CD8-positive, alpha-beta memory T cell (primary cell): ENCODE data around the gene CHMP4B. TPM values are rescaled to one million over a fixed set of nuclear protein-coding genes. Genes with fewer than 3 reads are reported as not detected.

ENCODE experiments used
- CTCF ChIA-PET: fragments of 350-600 bp; sonication (Branson Sonifier 250); formaldehyde crosslinking; loops from one replicate; lab custom pipeline; 2021; ENCODE audit warnings: antibody characterized with exemption; lab: Charles Lee
- POLR2A ChIA-PET: fragments of 350-600 bp; sonication (Branson Sonifier 250); formaldehyde crosslinking; loops from one replicate; lab custom pipeline; 2021; ENCODE audit warnings: antibody characterized with exemption; lab: Charles Lee
- DNase-seq, 5 donors: peaks; one replicate each; pipeline versions ENCODE4 v3.0.0 to v3.0.0-alpha.2; 2020 to 2022; ENCODE audit warnings: mixed read lengths in 1 of 5
- H3K27ac ChIP-seq: one replicate; pipeline ENCODE4 v1.7.0; 2013; ENCODE audit warnings: low read depth, mild to moderate bottlenecking, low read length, moderate library complexity
- H3K27me3 ChIP-seq: 2 replicates; pipeline ENCODE4 v1.7.0; 2013; ENCODE audit warnings: low read length, mild to moderate bottlenecking; ENCODE audit not compliant: insufficient read depth, poor library complexity, severe bottlenecking
- H3K36me3 ChIP-seq: 2 replicates; pipeline ENCODE4 v1.7.0; 2013; ENCODE audit warnings: mild to moderate bottlenecking, low read length, moderate library complexity; ENCODE audit not compliant: insufficient read depth
- H3K4me1 ChIP-seq: 2 replicates; pipeline ENCODE4 v1.7.0; 2013; ENCODE audit warnings: mild to moderate bottlenecking, low read length, moderate library complexity; ENCODE audit not compliant: insufficient read depth
- H3K4me3 ChIP-seq: 2 replicates; pipeline ENCODE4 v1.7.0; 2013; ENCODE audit warnings: mild to moderate bottlenecking, low read length
- H3K9me3 ChIP-seq: 2 replicates; pipeline ENCODE4 v1.7.0; 2013; ENCODE audit warnings: mild to moderate bottlenecking, low read length
- H3K27ac Mint-ChIP-seq, 8 donors: one replicate each; pipeline ENCODE4 v1.8.0; 2020 to 2021; ENCODE audit warnings: mixed read lengths in 8 of 8, mild to moderate bottlenecking in 6 of 8, inconsistent platforms in 3 of 8, moderate library complexity in 3 of 8
- H3K27me3 Mint-ChIP-seq, 2 donors: one replicate each; pipeline ENCODE4 v1.8.0; 2020 to 2021; ENCODE audit warnings: mixed read lengths in 2 of 2, mild to moderate bottlenecking in 1 of 2, moderate library complexity in 1 of 2
- H3K36me3 Mint-ChIP-seq, 3 donors: one replicate each; pipeline ENCODE4 v1.8.0; 2020 to 2021; ENCODE audit warnings: mixed read lengths in 3 of 3, inconsistent platforms in 1 of 3, mild to moderate bottlenecking in 1 of 3
- H3K4me1 Mint-ChIP-seq, 3 donors: one replicate each; pipeline ENCODE4 v1.8.0; 2020 to 2021; ENCODE audit warnings: mixed read lengths in 3 of 3, inconsistent platforms in 1 of 3, mild to moderate bottlenecking in 1 of 3
- H3K4me3 Mint-ChIP-seq, 7 donors: one replicate each; pipeline ENCODE4 v1.8.0; 2020 to 2021; ENCODE audit warnings: mixed read lengths in 7 of 7, mild to moderate bottlenecking in 6 of 7, moderate library complexity in 4 of 7, inconsistent platforms in 2 of 7
- H3K9me3 Mint-ChIP-seq, 5 donors: one replicate each; pipeline ENCODE4 v1.8.0; 2020 to 2022; ENCODE audit warnings: mixed read lengths in 5 of 5, mild to moderate bottlenecking in 3 of 5, moderate library complexity in 2 of 5, inconsistent platforms in 1 of 5
- polyA plus RNA-seq: library from polyadenylated mRNA; unstranded; fragments of 300-500 nt; fragmentation: Illumina TruSeq; gene quantifications from one replicate; pipeline ENCODE4 v1.2.3, GENCODE V29; 2021
- total RNA-seq, 2 experiments: library from RNA; stranded (reverse); gene quantifications; one replicate each; pipeline ENCODE4 v1.2.3, GENCODE V29; 2021

The CHMP4B gene
- total and polyA plus RNA-seq, 3 experiments from 2014 or later = 5.7 to 79.9 (median 78.3) TPM

DNA sequence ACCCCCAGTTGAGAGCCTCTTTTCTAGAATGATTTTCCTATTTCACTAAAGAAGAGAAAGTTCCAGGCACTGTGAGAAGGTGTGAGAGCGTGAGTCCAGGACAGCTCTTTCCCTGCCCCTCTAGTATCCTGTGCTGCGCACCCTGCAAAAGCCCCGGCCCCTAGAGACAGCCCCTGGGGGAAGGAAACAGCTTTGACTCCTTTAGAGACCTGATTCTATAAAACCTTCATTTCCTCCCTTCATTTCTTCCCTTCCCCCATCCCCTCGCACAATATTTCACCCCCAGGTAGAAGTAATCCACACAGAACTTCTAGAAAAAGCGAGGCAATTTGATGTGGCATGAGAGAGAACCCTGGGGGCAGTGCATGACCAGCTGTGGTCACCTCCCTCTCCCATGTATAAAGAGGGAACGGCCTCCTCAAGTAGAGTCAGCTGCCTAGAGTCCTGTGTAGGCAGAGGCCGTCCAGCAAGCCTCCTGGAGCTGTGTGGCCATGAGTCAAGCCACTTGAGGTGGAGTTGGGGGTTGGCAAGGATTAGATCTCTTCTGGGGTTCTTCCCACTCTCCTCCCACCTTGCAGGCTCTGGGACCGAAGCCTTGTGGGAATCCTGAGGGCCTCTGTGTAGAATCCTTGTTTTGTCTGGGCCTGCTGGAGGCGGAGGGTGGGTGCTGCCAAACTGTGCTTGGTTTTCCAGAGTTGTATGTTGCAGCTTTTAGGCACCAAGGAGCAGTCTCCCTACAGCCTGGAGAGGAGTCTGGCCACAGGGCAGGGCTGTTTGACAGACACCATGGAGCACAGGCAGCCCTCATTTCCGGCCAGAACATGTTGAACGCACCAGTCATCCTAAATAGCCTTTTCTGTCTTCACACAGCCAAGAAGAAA, 41.7 kb downstream of the CHMP4B start:
- peaks cover 20% of the 10 kb centered on the region for H3K4me1 ChIP-seq
- peak overlapping the region in 3 of 7 donors; percentile 22 to 42 (median 40) for H3K4me3 Mint-ChIP-seq
- H3K36me3 ChIP-seq = peaks cover 23% of the 10 kb centered on the region
- DNase-seq = no peak
- no peaks in the 10 kb centered on the region for H3K27me3 ChIP-seq
- H3K27me3 Mint-ChIP-seq = peaks cover 0 to 3% of the 10 kb centered on the region in 2 donors
- no peaks in the 10 kb centered on the region for H3K9me3 ChIP-seq
- POLR2A ChIA-PET = interaction anchor here (0.6 to 1.1 kb wide), 4 partner anchors 10 to 1242 kb away, joined by 3 to 5 read pairs (median 4); partner anchors contain the start of gene ACTL10
- H3K27ac Mint-ChIP-seq = peak overlapping the region in 7 of 8 donors; percentile 15 to 91 (median 70)
- H3K27ac ChIP-seq = no peak overlapping the region
- no peaks in the 10 kb centered on the region for H3K9me3 Mint-ChIP-seq
- no peak overlapping the region for H3K4me3 ChIP-seq
- peaks cover 19 to 55% (median 36%) of the 10 kb centered on the region in 3 donors for H3K4me1 Mint-ChIP-seq
- H3K36me3 Mint-ChIP-seq = peaks cover 8 to 85% (median 25%) of the 10 kb centered on the region in 3 donors
- CTCF ChIA-PET = interaction anchor here (1.0 kb wide), 1 partner anchor 10 kb away, joined by 4 read pairs; no protein-coding TSS in a partner anchor

DNA sequence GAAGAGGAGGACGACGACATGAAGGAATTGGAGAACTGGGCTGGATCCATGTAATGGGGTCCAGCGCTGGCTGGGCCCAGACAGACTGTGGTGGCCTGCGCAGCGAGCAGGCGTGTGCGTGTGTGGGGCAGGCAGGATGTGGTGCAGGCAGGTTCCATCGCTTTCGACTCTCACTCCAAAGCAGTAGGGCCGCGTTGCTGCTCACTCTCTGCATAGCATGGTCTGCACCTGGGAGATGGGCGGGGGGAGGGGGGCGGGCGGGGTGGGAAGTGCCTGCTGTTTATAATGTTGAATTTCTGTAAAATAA, 42.3 kb downstream of the CHMP4B start:
- H3K4me3 ChIP-seq = no peak overlapping the region
- ChIA-PET CTCF (no interaction called here), POLR2A (interaction anchor here (1.1 kb wide), 1 partner anchor 186 kb away, joined by 3 read pairs; the partner anchor contains the start of gene ACTL10)
- Mint-ChIP-seq H3K9me3 (no peaks in the 10 kb centered on the region), H3K27ac (peak overlapping the region in 6 of 8 donors; percentile 15 to 80 (median 66)), H3K4me1 (peaks cover 23 to 56% (median 41%) of the 10 kb centered on the region in 3 donors), H3K27me3 (peaks cover 0 to 3% of the 10 kb centered on the region in 2 donors), H3K4me3 (peak overlapping the region in 2 of 7 donors; percentile 22 to 42), H3K36me3 (peaks cover 8 to 86% (median 22%) of the 10 kb centered on the region in 3 donors)
- no peaks in the 10 kb centered on the region for H3K27me3 ChIP-seq
- H3K27ac ChIP-seq = no peak overlapping the region
- H3K4me1 ChIP-seq = peaks cover 26% of the 10 kb centered on the region
- peak in 1 of 5 donors; percentile 53 for DNase-seq
- peaks cover 22% of the 10 kb centered on the region for H3K36me3 ChIP-seq
- H3K9me3 ChIP-seq = no peaks in the 10 kb centered on the region

DNA sequence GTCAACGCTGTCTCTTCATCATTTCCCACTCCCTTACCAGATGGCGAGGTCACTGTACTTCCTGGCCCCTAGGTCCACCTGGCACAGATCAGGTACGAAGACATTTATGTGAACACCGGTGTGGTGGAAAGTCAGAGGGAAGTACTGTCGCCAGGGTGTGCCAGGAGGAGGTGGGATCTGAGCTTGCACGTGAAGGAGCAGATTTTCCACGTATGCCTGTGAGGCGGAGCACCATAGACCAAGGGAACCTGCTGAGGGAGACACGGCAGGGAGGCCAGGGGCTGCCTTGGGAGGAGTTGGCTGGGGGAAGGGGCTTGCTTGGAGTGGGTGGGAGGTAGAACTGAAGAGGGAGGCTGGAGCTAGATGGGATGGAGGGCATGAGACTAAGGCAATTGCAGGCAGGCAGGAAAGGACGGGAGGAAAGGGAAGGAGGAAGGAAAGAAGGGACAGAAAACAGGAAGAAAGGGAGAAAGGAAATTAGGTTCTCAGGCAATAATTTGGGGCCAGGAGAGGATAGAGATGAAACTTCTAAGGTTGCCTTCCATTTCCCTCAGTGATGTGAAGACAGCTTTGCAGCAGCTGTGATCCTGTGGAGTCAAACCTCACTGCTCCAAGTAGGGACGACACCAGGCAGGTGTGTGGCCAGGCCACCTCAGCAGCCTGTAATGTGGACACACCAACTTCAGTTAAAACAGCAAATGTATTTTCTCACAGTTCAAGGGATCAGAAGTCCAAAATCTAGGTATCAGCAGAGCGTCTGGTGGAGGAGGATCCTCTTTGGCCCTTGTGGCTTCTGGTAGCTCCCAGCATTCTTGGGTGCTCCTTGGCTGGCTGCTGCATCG, 46.8 kb downstream of the CHMP4B start:
- Histone ChIP-seq H3K9me3 (no peaks in the 10 kb centered on the region), H3K27me3 (no peaks in the 10 kb centered on the region), H3K4me3 (no peak overlapping the region), H3K27ac (no peak overlapping the region), H3K4me1 (peaks cover 37% of the 10 kb centered on the region), H3K36me3 (peaks cover 8% of the 10 kb centered on the region)
- ChIA-PET CTCF (interaction anchor here (0.9 to 1.8 kb wide), 2 partner anchors 48 to 271 kb away, joined by 4 read pairs; no protein-coding TSS in a partner anchor), POLR2A (interaction anchor here (1.6 to 2.3 kb wide), 2 partner anchors 47 to 135 kb away, joined by 4 to 10 read pairs; partner anchors contain the start of gene CHMP4B)
- Mint-ChIP-seq H3K27me3 (peaks cover 0 to 5% of the 10 kb centered on the region in 2 donors), H3K9me3 (no peaks in the 10 kb centered on the region), H3K27ac (peak overlapping the region in 7 of 8 donors; percentile 77 to 94 (median 89)), H3K4me1 (peaks cover 31 to 48% (median 39%) of the 10 kb centered on the region in 3 donors), H3K36me3 (peaks cover 8 to 48% (median 12%) of the 10 kb centered on the region in 3 donors), H3K4me3 (peak overlapping the region in 1 of 7 donors; percentile 18)
- DNase-seq = no peak

DNA sequence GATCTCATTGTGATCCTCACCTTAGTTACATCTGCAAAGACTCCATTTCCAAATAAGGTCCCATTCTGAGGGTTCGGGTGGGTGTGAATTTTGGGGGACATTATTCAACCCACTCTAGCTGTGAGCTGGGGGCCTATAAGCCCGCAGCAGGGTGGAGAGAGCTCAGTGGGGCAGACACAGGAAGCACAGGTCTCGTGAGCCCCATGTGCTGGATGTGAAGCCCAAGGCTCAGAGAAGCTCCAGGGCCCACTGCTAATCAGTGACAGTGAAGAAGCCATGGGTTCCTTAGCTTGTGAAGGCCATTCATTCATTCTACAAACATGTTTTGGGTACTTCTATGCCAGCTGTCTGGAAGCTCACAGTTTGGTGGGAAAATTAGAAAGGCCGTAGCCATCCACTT, 47.5 kb downstream of the CHMP4B start:
- Histone ChIP-seq H3K4me1 (peaks cover 34% of the 10 kb centered on the region), H3K4me3 (no peak overlapping the region), H3K27ac (no peak overlapping the region), H3K27me3 (no peaks in the 10 kb centered on the region), H3K9me3 (no peaks in the 10 kb centered on the region), H3K36me3 (peaks cover 8% of the 10 kb centered on the region)
- no peak for DNase-seq
- CTCF ChIA-PET = interaction anchor here (0.9 to 1.8 kb wide), 2 partner anchors 48 to 271 kb away, joined by 4 read pairs; no protein-coding TSS in a partner anchor
- peaks cover 0 to 5% of the 10 kb centered on the region in 2 donors for H3K27me3 Mint-ChIP-seq
- H3K9me3 Mint-ChIP-seq = no peaks in the 10 kb centered on the region
- peaks cover 5 to 42% (median 12%) of the 10 kb centered on the region in 3 donors for H3K36me3 Mint-ChIP-seq
- peak overlapping the region in 6 of 8 donors; percentile 85 to 94 (median 90) for H3K27ac Mint-ChIP-seq
- H3K4me1 Mint-ChIP-seq = peaks cover 25 to 40% (median 33%) of the 10 kb centered on the region in 3 donors
- H3K4me3 Mint-ChIP-seq = peak overlapping the region in 4 of 7 donors; percentile 5 to 73 (median 69)
- POLR2A ChIA-PET = interaction anchor here (0.7 to 2.3 kb wide), 4 partner anchors 47 to 254 kb away, joined by 3 to 10 read pairs (median 4); partner anchors contain the start of genes CHMP4B and EIF2S2

DNA sequence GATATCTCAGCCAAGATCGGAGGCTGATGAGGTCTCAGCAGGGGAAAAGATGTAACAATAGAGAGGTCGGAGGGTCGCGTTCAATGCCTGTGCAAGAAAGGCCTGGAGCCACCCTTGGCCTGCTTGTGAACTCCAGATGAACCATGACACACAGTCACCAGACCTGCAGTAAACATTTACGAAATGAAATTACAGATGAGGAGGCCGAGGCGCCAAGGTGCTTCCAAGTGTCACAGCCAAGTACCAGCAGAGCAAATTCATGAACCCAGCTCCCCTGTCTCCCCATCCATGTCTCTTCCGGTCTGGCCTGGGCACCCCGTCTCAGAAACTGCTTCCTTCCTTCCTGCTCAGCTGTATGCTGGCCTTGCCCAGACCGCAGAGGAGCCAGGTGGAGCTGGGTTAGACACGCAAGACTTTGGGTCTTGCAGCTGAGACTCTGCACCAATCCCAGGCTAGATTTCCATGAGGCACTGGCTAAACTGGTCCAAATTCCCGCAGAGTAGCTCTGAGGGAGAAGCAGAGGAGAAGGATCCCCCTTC, 48.1 kb downstream of the CHMP4B start:
- H3K4me1 ChIP-seq = peaks cover 29% of the 10 kb centered on the region
- no peaks in the 10 kb centered on the region for H3K27me3 ChIP-seq
- peak in 3 of 5 donors; percentile 20 to 58 (median 21) for DNase-seq
- Mint-ChIP-seq H3K27ac (peak overlapping the region; percentile 15 to 94 (median 88)), H3K9me3 (no peaks in the 10 kb centered on the region), H3K4me3 (peak overlapping the region in 5 of 7 donors; percentile 40 to 73 (median 67)), H3K4me1 (peaks cover 23 to 35% (median 28%) of the 10 kb centered on the region in 3 donors), H3K27me3 (peaks cover 0 to 5% of the 10 kb centered on the region in 2 donors), H3K36me3 (peaks cover 1 to 37% (median 8%) of the 10 kb centered on the region in 3 donors)
- peaks cover 8% of the 10 kb centered on the region for H3K36me3 ChIP-seq
- ChIA-PET CTCF (interaction anchor here (0.9 to 1.8 kb wide), 3 partner anchors 14 to 67 kb away, joined by 3 to 4 read pairs (median 3); no protein-coding TSS in a partner anchor), POLR2A (interaction anchor here (0.6 to 2.3 kb wide), 5 partner anchors 48 to 253 kb away, joined by 3 to 13 read pairs (median 4); partner anchors contain the start of genes CHMP4B and EIF2S2)
- peak overlapping the region; percentile 34 for H3K4me3 ChIP-seq
- H3K27ac ChIP-seq = no peak overlapping the region
- H3K9me3 ChIP-seq = no peaks in the 10 kb centered on the region

DNA sequence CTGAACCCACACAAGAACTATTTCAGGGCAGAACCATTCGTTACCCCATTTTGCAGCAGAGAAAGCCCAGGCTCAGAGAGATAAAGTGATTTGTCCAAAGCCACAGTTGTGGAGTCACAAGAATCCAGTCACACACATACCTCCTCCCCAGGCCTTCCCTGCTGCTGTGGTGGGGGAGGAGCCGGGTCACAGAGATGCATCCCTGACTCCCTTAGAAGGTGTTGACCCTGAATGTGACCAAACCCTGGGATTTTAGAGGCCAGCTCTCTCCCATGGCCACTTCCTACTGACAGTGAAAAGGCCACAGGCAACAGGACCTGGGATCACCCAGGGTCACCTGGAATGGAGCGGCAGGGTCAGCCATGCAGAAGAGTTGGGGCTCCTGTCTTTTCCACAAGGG, 48.6 kb downstream of the CHMP4B start:
- peaks cover 23 to 33% (median 28%) of the 10 kb centered on the region in 3 donors for H3K4me1 Mint-ChIP-seq
- no peaks in the 10 kb centered on the region for H3K9me3 Mint-ChIP-seq

More for the DNA sequence above, 48.6 kb downstream of the CHMP4B start:
- Histone ChIP-seq H3K36me3 (peaks cover 3% of the 10 kb centered on the region), H3K4me1 (peaks cover 29% of the 10 kb centered on the region), H3K4me3 (peak overlapping the region; percentile 34), H3K27ac (no peak overlapping the region), H3K27me3 (no peaks in the 10 kb centered on the region), H3K9me3 (no peaks in the 10 kb centered on the region)
- H3K4me3 Mint-ChIP-seq = peak overlapping the region in 4 of 7 donors; percentile 35 to 73 (median 69)
- peaks cover 0 to 5% of the 10 kb centered on the region in 2 donors for H3K27me3 Mint-ChIP-seq
- ChIA-PET POLR2A (interaction anchor here (0.6 to 2.3 kb wide), 3 partner anchors 48 to 248 kb away, joined by 4 to 13 read pairs (median 10); partner anchors contain the start of gene CHMP4B), CTCF (interaction anchor here (0.9 to 1.8 kb wide), 3 partner anchors 15 to 67 kb away, joined by 3 to 4 read pairs (median 3); no protein-coding TSS in a partner anchor)
- no peak for DNase-seq
- H3K36me3 Mint-ChIP-seq = peaks cover 0 to 31% (median 3%) of the 10 kb centered on the region in 3 donors
- H3K27ac Mint-ChIP-seq = peak overlapping the region; percentile 15 to 94 (median 88)
